Right forelimb (tissue), 1 donor: ENCODE results near the gene IPO5.
"Not testable (repeated sequence)": the region's sequence is repeated elsewhere in the genome, so short reads cannot be mapped to it uniquely, and the experiment has no call there.

Source experiments
- DNase-seq: peaks from one replicate; pipeline ENCODE4 v3.0.0-alpha.2; 2018

IPO5 gene

GRCh38 chr13:97951376-97951775 lies 2.1 kb upstream of the IPO5 start:
- no peak for DNase-seq

DNA sequence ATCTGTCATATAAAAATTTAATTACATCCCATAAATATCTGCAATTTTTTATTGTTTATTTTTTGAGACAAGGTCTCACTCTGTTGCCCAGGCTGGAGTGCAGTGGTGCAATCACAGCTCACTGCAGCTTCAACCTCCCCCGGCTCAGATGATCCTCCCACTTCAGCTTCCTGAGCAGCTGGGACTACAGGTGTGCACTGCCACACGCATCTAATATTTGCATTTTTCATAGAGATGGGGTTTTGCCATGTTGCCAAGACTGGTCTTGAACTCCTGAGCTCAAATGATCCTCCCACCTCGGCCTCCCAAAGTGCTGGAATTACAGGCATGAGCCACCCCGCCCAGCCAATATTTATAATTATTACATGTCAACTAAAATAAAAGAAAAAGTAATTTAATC lies 644 bp upstream of the IPO5 start:
- not testable (repeated sequence) for DNase-seq

- no peak for DNase-seq
Measured at GRCh38 chr13:97961340-97961739, 7.9 kb downstream of the IPO5 start.

DNA sequence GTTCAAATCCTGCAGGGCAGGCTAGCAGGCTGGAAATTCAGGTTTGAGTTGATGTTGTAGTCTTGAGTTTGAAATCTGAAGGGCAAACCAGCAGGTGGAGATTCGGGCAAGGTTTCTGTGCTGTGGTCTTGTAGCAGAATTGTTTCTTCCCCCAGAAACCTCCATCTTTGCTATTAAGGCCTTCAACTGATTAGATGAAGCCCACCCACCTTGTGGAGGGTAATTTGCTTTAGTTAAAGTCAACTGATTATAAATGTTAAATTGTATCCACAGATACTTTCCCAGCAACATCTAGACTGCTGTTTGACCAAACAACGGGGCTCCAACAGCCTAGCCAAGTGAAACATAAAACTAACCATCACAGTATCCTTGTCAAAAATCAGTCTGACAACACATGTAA lies 9.4 kb downstream of the IPO5 start:
- no peak for DNase-seq

GRCh38 chr13:97967226-97967625 lies 13.8 kb downstream of the IPO5 start:
- no peak for DNase-seq

- DNase-seq, result no peak
Measured at GRCh38 chr13:97967948-97968347, 14.5 kb downstream of the IPO5 start.

DNA sequence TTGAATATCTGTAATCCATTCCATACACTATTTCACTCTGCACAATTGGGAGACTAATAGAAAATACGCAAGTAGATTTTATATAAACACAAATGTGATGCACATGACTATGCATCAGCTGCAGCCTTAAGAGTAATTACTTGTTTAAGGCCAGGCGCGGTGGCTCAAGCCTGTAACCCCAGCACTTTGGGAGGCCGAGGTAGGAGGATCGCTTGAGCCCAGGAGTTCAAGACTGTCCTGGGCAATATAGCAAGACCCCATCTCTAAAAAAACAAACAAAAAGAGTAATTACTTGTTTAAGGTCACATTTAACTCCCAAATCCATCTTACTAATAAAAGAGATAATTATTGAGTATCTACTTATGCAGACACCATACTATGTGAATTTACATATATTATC lies 18.0 kb downstream of the IPO5 start:
- no peak for DNase-seq

DNA sequence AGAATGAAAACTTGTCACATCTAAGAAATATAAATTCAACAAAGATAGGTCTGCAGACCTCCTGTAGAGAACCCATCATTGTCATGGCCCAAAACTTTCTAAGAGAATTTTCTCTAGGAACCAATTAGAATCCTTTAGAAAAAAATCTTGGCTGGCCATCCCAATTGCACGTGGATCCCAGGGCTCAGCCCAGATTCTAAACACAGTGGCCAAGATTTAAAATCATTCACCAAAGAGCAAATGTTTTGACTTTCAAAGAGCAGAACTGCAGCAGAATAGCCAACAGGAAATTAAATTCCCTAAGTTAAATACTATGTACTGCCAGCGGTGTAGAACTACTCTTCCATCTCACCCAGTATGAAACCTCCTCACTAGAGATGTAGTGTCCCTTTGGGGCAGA lies 21.3 kb downstream of the IPO5 start:
- no peak for DNase-seq

DNA sequence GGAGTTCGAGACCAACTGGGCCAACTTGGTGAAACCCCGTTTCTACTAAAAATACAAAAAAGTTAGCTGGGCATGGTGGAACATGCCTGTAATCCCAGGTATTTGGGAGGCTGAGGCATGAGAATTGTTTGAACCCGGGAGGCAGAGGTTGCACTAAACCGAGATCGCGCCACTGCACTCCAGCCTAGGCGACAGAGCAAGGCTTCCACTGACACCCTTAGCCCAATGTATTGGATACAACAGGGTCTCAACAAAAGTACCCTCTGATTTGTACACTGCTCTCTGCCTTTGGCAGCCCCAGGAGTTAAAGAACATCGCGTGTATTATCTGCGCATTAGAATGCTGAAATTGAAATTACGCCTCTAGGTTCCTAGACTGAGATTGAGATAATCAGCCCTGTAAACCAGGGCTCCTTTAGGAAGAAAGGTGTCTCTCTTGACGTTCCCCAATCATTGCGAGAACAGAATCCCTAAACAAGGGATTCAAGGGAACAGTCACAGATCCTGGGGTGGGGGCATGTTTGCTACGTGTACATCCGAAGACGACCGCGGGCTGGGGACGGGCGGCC lies 21.9 kb downstream of the IPO5 start:
- DNase-seq, result no peak

DNA sequence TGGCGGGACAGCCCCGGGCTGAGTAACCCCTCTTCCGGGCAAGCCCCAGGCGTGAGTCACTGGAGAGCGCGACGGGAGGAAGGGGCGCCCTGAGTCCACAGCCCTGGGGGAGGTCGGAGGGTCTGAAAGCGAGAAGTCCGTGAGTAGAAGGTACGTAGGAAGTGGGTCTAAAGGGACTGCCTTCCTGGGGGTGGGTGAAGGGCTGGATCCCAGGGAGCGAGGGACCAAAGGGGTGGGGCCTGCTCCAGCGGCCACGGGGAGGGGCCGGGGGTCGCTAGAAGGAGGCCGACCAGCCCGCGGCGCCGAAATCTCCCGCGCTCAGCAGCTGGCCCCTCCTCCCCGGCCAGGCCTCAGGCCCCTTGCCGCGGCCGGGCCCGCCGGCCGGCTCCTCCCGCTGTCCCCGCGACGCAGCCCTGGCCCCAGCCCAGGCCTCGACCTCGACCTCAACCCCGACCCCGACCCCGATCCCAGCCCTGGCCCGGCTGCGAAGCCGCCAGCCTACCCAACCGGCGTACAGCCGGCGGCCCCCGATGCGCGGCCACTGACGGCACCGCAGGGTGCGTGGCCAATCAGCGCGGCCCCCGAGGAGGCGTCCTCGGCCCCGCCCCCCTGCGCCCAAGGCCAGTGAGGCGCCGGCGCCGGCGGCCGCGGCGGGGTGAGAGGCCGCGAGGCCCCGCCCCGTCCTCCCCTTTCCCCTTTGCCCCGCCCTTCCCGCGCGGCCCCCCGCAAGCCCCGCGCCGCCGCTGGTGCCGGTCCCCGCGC lies 22.6 kb downstream of the IPO5 start:
- DNase-seq, result peak; percentile 93

DNA sequence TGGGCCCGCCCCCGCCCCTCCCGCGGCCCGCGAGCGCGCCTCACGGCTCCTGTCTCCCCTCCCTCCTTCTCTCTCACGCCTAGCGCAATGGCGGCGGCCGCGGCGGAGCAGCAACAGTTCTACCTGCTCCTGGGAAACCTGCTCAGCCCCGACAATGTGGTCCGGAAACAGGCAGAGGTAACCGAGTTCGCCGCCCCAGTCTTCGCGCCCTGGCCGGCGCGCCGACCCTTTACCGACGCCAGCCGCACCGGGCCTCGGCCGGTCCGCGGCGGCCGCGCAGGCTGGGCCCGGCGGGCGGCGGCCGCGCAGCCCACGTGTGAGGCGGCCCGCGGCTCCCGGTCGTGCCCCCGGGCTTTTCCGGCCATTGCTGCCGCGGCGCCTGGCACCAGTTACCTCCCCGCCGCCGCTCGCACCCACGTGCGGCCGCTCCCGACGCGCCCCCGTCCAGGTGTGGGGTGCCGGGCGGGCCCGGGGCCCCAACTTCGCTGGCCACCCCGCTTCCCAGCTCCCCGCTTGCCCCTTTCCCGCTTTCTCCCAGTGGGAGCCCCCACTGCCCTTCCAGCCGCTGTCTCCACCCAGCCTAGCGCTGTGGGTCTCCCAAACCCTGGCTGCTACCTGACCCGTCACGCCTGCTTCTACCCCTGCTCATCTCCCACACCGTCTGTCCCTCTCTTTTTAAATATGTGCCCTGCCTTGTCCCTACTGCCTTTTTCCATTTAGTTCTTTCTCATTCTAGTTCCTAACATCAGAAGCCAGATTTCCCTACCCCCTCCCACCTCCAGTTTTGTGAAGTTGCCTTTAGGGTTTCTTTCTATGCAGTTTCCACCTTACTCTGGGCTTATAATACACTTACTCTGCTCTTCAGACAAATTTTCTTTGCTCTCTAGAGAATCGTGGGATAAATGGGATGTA lies 23.4 kb downstream of the IPO5 start:
- DNase-seq, result peak; percentile 53

DNA sequence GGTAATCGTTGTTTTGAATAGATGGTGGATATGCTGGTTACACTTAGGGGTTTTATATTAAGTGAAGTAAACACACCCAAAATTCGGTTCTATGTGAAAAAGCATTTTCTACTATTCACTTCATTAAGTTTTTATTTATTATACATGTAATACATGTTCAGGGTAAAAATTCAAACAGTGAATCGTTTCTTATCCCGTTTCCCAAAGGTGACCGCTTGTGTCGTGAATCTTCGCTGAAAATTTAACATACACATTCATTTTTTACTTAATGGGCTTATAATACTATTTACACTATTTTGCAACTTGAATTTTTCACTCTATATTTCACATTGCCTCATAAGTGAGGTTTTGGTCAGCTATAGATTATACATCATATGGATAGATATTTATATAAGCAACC lies 24.5 kb downstream of the IPO5 start:
- no peak for DNase-seq

DNA sequence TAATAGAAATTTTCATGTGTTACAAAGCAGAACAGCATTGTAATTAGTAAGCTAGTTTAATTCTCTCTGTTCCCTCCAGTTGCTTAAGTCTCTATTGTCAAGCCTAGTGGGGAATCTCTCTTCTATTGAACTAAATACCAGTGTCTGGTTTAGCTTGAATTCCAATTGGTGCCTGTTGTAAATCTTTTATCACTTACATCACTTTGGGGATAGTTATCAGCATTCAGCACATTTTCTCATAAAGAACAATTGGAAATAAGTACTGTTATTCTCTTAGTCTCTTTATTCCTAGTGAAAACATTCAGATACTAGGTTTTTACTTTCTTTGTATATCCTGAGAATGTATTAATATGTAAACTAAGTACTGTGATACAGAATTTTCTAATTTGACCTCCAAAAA lies 25.2 kb downstream of the IPO5 start:
- DNase-seq, result no peak

GRCh38 chr13:97979051-97979450 lies 25.6 kb downstream of the IPO5 start:
- DNase-seq, result no peak

DNA sequence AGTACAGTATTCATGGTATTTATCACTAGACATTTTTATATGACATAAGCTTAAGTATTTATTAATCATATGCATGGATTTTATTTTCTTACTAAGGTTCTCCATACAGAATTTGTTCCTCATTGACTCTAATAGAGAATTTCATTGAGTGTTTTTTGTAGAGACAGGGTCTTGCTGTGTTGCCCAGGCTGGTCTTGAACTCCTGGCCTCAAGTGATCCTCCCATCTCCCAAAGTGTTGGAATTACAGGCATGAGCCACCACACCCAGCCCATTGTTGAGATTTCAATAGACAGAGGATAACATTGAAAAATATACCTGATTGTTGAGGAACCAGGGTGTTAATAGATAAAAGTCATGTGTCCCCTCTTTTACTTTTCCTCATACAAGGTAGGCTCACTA lies 26.1 kb downstream of the IPO5 start:
- no peak for DNase-seq

- DNase-seq, result no peak
Measured at GRCh38 chr13:97982286-97982685, 28.8 kb downstream of the IPO5 start.

GRCh38 chr13:97986835-97987234 lies 33.4 kb downstream of the IPO5 start:
- no peak for DNase-seq

- DNase-seq, result no peak
Measured at GRCh38 chr13:97999653-98000052, 46.2 kb downstream of the IPO5 start.

DNA sequence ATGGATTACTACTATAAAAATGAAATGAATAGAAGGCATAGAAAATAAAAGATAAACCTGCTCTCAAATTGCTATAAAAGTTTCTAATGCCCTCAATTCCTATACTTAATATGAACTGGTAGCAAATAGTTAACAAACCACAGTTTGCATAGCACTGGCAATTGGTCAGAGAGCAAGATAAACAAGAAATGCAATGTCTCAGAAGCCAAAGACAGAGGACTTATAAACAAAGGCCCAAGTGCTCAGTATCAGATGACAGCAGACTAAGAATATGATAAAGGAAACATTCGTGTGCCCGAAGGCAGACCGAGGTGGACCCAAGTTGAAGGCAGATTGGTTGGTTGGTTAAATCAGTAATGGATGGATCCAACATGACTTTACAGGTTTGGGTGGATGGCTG lies 50.6 kb downstream of the IPO5 start:
- DNase-seq, result no peak

DNA sequence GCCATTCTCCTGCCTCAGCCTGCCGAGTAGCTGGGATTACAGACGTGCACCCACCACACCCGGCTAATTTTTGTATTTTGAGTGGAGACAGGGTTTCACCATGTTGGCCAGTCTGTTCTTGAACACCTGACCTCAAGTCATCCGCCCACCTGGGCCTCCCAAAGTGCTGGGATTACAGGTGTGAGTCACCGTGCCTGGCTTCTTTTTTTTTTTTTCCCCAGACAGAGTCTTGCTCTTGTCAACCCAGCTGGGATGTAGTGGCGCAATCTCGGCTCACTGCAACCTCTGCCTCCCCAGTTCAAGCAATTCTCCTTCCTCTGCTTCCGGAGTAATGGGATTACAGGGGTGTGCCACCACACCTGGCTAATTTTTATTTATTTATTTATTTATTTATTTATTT lies 51.5 kb downstream of the IPO5 start:
- not testable (repeated sequence) for DNase-seq

DNA sequence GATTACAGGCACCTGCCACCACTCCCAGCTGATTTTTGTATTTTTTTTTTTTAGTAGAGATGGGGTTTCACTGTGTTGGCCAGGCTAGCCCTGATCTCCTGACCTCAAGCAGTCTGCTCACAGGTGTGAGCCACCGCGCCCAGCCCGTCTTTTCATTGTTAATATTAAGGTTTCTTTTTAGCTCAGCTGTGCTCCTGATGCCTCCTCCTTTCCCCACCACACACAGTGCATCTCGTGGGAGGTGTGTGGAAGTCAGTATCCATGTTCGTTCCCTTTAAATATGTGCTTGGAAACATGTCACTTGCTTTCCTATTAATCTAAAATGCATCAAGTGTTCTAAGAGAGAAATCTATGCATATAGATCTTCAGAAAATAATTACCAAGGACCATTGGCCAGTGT lies 53.5 kb downstream of the IPO5 start:
- DNase-seq, result no peak

DNA sequence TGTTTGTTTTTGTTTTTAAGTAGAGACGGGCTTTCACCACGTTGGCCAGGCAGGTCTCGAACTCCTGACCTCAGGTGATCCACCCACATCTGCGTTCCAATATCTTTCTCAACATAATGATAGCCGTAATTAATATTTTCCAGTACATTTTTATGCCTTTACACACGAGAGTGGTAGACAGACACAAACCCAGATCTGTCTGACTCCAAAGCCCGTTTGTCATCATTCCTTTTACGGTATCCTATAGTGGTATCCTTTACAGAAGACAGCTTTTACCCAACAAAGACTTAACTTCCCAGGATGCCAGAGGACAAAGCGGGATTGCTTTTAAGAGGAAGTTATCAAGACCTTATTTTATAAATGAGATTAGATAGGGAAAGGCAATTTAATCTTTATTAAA lies 59.8 kb downstream of the IPO5 start:
- no peak for DNase-seq

DNA sequence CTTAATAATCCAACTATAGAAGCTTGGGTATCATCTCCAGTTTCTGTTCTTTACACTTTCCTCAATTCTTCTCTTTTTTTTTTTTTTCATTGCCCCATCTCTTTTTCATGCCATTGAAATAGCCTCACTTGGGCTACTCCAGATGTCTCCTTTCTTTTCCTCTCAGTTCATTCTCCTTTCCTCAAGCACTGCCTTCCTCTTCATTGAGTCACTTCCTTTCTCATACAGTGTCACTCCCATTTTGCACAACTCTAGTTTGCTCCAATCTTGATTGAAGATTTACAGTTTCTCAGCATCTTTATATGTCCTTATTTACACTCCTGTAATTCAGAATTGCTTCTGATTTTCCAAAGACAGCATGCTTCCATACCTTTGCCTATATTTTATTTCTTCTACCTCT lies 61.3 kb downstream of the IPO5 start:
- DNase-seq, result no peak

DNA sequence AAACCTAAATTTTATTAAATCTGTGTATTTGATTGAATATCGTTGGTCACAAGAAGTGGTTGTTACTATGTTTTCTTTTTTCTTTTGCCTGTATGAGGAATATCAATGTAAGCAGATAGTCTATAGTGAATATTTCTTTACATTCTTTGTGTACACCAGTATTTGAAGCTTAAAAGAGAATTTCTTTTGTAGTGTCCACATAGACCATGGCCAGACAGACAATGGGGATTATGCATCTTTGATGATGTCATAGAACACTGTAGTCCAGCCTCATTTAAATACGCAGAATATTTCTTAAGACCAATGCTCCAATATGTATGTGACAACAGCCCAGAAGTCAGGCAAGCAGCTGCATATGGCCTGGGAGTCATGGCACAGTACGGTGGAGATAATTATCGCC lies 64.8 kb downstream of the IPO5 start:
- no peak for DNase-seq
